Cerebellar cortex (tissue), 1 donor: ENCODE measurements around the gene FLT1.

Source experiments
- DNase-seq: peaks from one replicate; pipeline ENCODE4 v3.0.0-alpha.2; 2015; ENCODE audit warnings: low spot score

FLT1 gene

GRCh38 chr13:28316836-28317235 is 178.1 kb downstream of the FLT1 start:
- DNase-seq = no peak

GRCh38 chr13:28316129-28316528 is 178.8 kb downstream of the FLT1 start:
- DNase-seq = no peak

GRCh38 chr13:28314879-28315278 is 180.0 kb downstream of the FLT1 start:
- DNase-seq = no peak

GRCh38 chr13:28313579-28313978 is 181.3 kb downstream of the FLT1 start:
- DNase-seq = no peak

- no peak for DNase-seq
These were observed 188.6 kb downstream of the FLT1 start for GRCh38 chr13:28306325-28306724.

- DNase-seq = no peak
These were observed 193.1 kb downstream of the FLT1 start for GRCh38 chr13:28301839-28302238.

GRCh38 chr13:28299916-28300315 is 195.0 kb downstream of the FLT1 start:
- peak; percentile 13 for DNase-seq

GRCh38 chr13:28297341-28297740 is 197.6 kb downstream of the FLT1 start:
- DNase-seq = no peak

- no peak for DNase-seq
These were observed 208.7 kb downstream of the FLT1 start for GRCh38 chr13:28286263-28286662.

GRCh38 chr13:28283600-28283999 is 211.3 kb downstream of the FLT1 start:
- DNase-seq = no peak

GRCh38 chr13:28282451-28282850 is 212.5 kb downstream of the FLT1 start:
- no peak for DNase-seq

- DNase-seq = peak; percentile 15
These were observed 221.0 kb downstream of the FLT1 start for GRCh38 chr13:28273919-28274318.

GRCh38 chr13:28271056-28271840 is 223.7 kb downstream of the FLT1 start:
- DNase-seq = no peak

GRCh38 chr13:28268800-28269223 is 226.1 kb downstream of the FLT1 start:
- DNase-seq = no peak

- DNase-seq = no peak
These were observed 227.4 kb downstream of the FLT1 start for GRCh38 chr13:28267497-28267896.

GRCh38 chr13:28258417-28258816 is 236.5 kb downstream of the FLT1 start:
- no peak for DNase-seq

GRCh38 chr13:28257305-28257704 is 237.6 kb downstream of the FLT1 start:
- DNase-seq = no peak

GRCh38 chr13:28252547-28252946 is 242.4 kb downstream of the FLT1 start:
- DNase-seq = no peak

GRCh38 chr13:28251466-28251865 is 243.5 kb downstream of the FLT1 start:
- no peak for DNase-seq

- DNase-seq = no peak
These were observed 244.4 kb downstream of the FLT1 start for GRCh38 chr13:28250542-28250941.
